ENCODE data around the gene C19orf67. TPM values are rescaled to one million over a fixed set of nuclear protein-coding genes. Genes with fewer than 3 reads are reported as not detected.

Gene C19orf67
- total RNA-seq, 4 donors from 2014 or later = not detected

DNA sequence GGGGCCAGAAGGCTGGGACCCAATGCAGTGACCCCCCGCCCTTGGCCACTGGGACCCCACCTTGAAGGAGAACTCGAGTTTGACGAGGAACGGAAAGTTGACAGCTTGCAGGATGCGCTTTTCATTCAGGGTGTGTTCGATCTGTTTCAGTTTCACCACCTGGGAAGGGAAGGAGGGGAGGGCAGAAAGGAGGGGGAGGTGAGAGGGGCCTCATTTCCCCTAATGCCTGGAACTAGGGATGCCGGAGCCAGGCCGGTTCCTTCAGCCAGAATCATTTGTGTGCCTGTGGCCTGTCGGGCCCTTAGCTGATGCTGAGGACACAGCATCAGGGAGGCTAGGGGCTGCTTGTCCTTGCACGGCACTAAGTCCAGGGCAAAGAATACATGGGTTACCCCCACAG is 17.2 kb upstream of the C19orf67 start:
- DNase-seq = no peak
- ATAC-seq = no peak
- Histone ChIP-seq H3K27ac (peak overlapping the region; percentile 16 to 40 (median 22)), H3K4me3 (no peak overlapping the region), H3K27me3 (no peaks in the 10 kb centered on the region), H3K4me1 (peaks cover 11 to 14% of the 10 kb centered on the region in 2 donors), H3K9me3 (no peaks in the 10 kb centered on the region), H3K36me3 (peaks cover 0 to 76% of the 10 kb centered on the region in 2 donors)
- intact Hi-C loops (cut with DNase I; ENCODE audit: low total_unique reads) = no loop called here
- in situ Hi-C loops (cut with MboI; ENCODE audit: low sequenced_read_pairs in 4 of 4) = no loop called here
- TF ChIP-seq POLR2A (IDR thresholded peaks at IDR 0.05) = no peak
- TF ChIP-seq, protein P1, sequence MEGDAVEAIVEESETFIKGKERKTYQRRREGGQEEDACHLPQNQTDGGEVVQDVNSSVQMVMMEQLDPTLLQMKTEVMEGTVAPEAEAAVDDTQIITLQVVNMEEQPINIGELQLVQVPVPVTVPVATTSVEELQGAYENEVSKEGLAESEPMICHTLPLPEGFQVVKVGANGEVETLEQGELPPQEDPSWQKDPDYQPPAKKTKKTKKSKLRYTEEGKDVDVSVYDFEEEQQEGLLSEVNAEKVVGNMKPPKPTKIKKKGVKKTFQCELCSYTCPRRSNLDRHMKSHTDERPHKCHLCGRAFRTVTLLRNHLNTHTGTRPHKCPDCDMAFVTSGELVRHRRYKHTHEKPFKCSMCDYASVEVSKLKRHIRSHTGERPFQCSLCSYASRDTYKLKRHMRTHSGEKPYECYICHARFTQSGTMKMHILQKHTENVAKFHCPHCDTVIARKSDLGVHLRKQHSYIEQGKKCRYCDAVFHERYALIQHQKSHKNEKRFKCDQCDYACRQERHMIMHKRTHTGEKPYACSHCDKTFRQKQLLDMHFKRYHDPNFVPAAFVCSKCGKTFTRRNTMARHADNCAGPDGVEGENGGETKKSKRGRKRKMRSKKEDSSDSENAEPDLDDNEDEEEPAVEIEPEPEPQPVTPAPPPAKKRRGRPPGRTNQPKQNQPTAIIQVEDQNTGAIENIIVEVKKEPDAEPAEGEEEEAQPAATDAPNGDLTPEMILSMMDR (IDR thresholded peaks at IDR 0.05 in 4 of 5, conservative IDR thresholded peaks at IDR 0.05 in 1 of 5) = no peak

- H3K36me3 ChIP-seq = peaks cover 0 to 81% of the 10 kb centered on the region in 2 donors
- ATAC-seq = no peak
- H3K27ac ChIP-seq = peak overlapping the region; percentile 16 to 40 (median 22)
- H3K4me3 ChIP-seq = no peak overlapping the region
- no peaks in the 10 kb centered on the region for H3K27me3 ChIP-seq
- DNase-seq = no peak
- TF ChIP-seq POLR2A (IDR thresholded peaks at IDR 0.05) = no peak
- TF ChIP-seq, protein P1 (IDR thresholded peaks at IDR 0.05 in 4 of 5, conservative IDR thresholded peaks at IDR 0.05 in 1 of 5) = no peak
- intact Hi-C loops (cut with DNase I; ENCODE audit: low total_unique reads) (no loop called here), in situ Hi-C loops (cut with MboI; ENCODE audit: low sequenced_read_pairs in 4 of 4) (no loop called here)
- H3K9me3 ChIP-seq = no peaks in the 10 kb centered on the region
- peaks cover 6 to 8% of the 10 kb centered on the region in 2 donors for H3K4me1 ChIP-seq
Measured at GRCh38 chr19:14102102-14102696, 16.6 kb upstream of the C19orf67 start.

DNA sequence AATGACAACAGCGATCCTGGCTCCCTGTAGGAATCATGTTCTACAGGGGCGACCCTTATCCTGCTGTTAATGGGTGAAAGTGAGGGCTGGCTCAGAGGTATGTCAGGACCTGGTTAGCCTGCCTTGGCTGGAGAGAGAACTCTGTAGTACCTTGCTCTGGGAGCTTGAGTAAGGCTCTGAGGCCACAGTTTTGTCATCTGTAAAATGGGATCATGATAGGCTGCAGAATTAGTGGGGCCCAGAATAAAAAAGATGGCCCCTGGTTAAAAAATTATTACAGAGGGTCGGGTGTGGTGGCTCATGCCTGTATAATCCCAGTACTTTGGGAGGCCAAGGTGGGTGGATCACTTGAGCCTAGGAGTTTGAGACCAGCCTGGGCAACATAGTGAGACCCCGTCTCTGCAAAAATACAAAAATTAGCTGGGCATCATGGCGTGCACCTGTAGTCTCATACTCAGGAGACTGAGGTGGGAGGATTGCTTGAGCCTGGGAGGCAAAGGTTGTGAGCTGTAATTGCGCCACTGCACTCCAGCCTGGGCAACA is 15.5 kb upstream of the C19orf67 start:
- no peak overlapping the region for H3K27ac ChIP-seq
- H3K36me3 ChIP-seq = peaks cover 0 to 80% of the 10 kb centered on the region in 2 donors
- peaks cover 0 to 7% of the 10 kb centered on the region in 2 donors for H3K4me1 ChIP-seq
- in situ Hi-C loops (cut with MboI; ENCODE audit: low sequenced_read_pairs in 4 of 4) = no loop called here
- H3K27me3 ChIP-seq = no peaks in the 10 kb centered on the region
- H3K4me3 ChIP-seq = no peak overlapping the region
- TF ChIP-seq, protein P1 (IDR thresholded peaks at IDR 0.05 in 4 of 5, conservative IDR thresholded peaks at IDR 0.05 in 1 of 5) = no peak
- DNase-seq (no peak), ATAC-seq (no peak)
- intact Hi-C loops (cut with DNase I; ENCODE audit: low total_unique reads) = no loop called here
- no peaks in the 10 kb centered on the region for H3K9me3 ChIP-seq

DNA sequence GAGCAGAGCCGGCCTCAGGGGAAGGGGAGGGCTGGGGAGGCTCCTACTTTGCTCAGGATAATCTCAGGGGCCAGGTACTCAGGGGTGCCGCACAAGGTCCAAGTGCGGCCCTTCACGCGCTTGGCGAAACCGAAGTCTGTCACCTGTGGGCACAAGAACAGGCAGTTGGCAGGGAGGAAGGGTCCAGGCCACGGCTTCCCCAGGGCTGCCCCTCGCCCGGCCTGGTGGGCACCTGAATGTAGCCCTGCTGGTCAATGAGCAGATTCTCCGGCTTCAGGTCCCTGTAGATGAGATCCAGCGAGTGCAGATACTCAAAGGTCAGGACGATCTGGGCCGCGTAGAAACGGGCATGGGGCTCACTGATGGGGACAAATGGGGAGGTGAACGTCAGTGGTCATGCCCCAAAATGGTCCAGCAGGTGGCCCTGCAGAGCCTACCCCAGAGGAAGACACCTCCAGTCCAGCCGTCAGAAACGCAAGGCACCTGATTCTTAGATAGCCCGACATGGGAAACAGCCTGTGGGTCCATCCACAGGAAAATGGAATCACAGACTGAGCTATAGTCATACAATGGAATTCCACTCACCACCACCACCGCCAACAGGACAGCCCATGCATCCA is 12.1 kb upstream of the C19orf67 start:
- H3K27ac ChIP-seq = peak overlapping the region in 1 of 4 donors; percentile 18

More for the DNA sequence above, 12.1 kb upstream of the C19orf67 start:
- H3K9me3 ChIP-seq = peaks cover 0 to 9% (median 7%) of the 10 kb centered on the region in 3 donors
- H3K36me3 ChIP-seq = peaks cover 0 to 60% of the 10 kb centered on the region in 2 donors
- TF ChIP-seq, protein P1 (IDR thresholded peaks at IDR 0.05 in 4 of 5, conservative IDR thresholded peaks at IDR 0.05 in 1 of 5) = peak in 3 of 5 experiments; percentile 16 to 32 (median 25)
- TF ChIP-seq POLR2A (IDR thresholded peaks at IDR 0.05) = no peak
- intact Hi-C loops (cut with DNase I; ENCODE audit: low total_unique reads) = no loop called here
- in situ Hi-C loops (cut with MboI; ENCODE audit: low sequenced_read_pairs in 4 of 4) = no loop called here
- no peaks in the 10 kb centered on the region for H3K27me3 ChIP-seq
- no peak overlapping the region for H3K4me3 ChIP-seq
- peak in 1 of 2 donors; percentile 42 for ATAC-seq
- H3K4me1 ChIP-seq = peaks cover 0 to 7% of the 10 kb centered on the region in 2 donors
- DNase-seq = no peak
